IMR-90 (cell line): Measurements from ENCODE around the gene TIGAR. TPM values are rescaled to one million over a fixed set of nuclear protein-coding genes. Genes with fewer than 3 reads are reported as not detected.

Experiments
- ATAC-seq: fragments of 200-7000 bp; cut with Tn5 transposase; 2 replicates; pipeline ENCODE4 v1.9.1; 2020; ENCODE audit warnings: low read depth, mild to moderate bottlenecking, moderate library complexity
- BruUV-seq: library from RNA; stranded (reverse); fragments of 400-500 nt; replicated peaks from 2 replicates; lab custom pipeline; 2021; lab: Mats Ljungman, UMichigan
- CTCF ChIA-PET: fragments of 300-600 bp; formaldehyde crosslinking; extraction: SDS; loops from one replicate; lab custom pipeline; 2021; ENCODE audit warnings: antibody characterized with exemption; lab: Yijun Ruan, JAX
- POLR2A ChIA-PET: fragments of 300-600 bp; sonication (Branson Sonifier 250); formaldehyde crosslinking; loops from one replicate; lab custom pipeline; 2022; ENCODE audit warnings: antibody characterized with exemption; ENCODE audit not compliant: unreplicated experiment; lab: Charles Lee
- DNase-seq: peaks from one replicate; pipeline ENCODE4 v3.0.0; 2013
- H2AFZ ChIP-seq: replicated peaks from 2 replicates; pipeline ENCODE3; 2013; ENCODE audit warnings: low read length, mild to moderate bottlenecking; ENCODE audit not compliant: poor library complexity
- H2AK5ac ChIP-seq: 2 replicates; pipeline ENCODE4 v1.6.1; 2013; ENCODE audit warnings: low read depth, low read length, inconsistent platforms
- H2AK9ac ChIP-seq: replicated peaks from 2 replicates; pipeline ENCODE3; 2013; ENCODE audit warnings: mild to moderate bottlenecking, low read depth, low read length, moderate library complexity; ENCODE audit not compliant: poor library complexity
- H2BK120ac ChIP-seq: 2 replicates; pipeline ENCODE4 v1.6.1; 2013; ENCODE audit warnings: low read depth, low read length, inconsistent platforms
- H2BK15ac ChIP-seq: 3 replicates; pipeline ENCODE4 v1.6.1; 2013; ENCODE audit warnings: low read depth, low read length, inconsistent platforms
- H2BK20ac ChIP-seq: 2 replicates; pipeline ENCODE4 v1.6.1; 2013; ENCODE audit warnings: low read depth, mild to moderate bottlenecking, inconsistent platforms, low read length, moderate library complexity
- H2BK5ac ChIP-seq: 2 replicates; pipeline ENCODE4 v1.6.1; 2013; ENCODE audit warnings: mild to moderate bottlenecking, low read depth, low read length, inconsistent platforms; ENCODE audit not compliant: poor library complexity, severe bottlenecking
- H3K14ac ChIP-seq: replicated peaks from 2 replicates; pipeline ENCODE4 v1.6.1; 2013; ENCODE audit warnings: low read depth, low read length, inconsistent platforms
- H3K18ac ChIP-seq: 2 replicates; pipeline ENCODE4 v1.6.1; 2013; ENCODE audit warnings: low read depth, low read length, control low read depth
- H3K23ac ChIP-seq: 2 replicates; pipeline ENCODE4 v1.6.1; 2013; ENCODE audit warnings: low read depth, low read length, inconsistent platforms
- H3K27ac ChIP-seq: 2 replicates; pipeline ENCODE4 v1.5.1; 2013; ENCODE audit warnings: mild to moderate bottlenecking, control low read depth, low read length; ENCODE audit not compliant: insufficient read depth
- H3K27me3 ChIP-seq: 2 replicates; pipeline ENCODE4 v1.6.1; 2013; ENCODE audit warnings: low read length; ENCODE audit not compliant: control insufficient read depth, insufficient read depth
- H3K36me3 ChIP-seq: 2 replicates; pipeline ENCODE4 v1.6.1; 2013; ENCODE audit warnings: low read length, mixed read lengths; ENCODE audit not compliant: control insufficient read depth, insufficient read depth
- H3K4ac ChIP-seq: 2 replicates; pipeline ENCODE4 v1.6.1; 2013; ENCODE audit warnings: low read depth, low read length, inconsistent platforms
- H3K4me1 ChIP-seq: 2 replicates; pipeline ENCODE4 v1.6.1; 2013; ENCODE audit warnings: low read length, mixed read lengths; ENCODE audit not compliant: control insufficient read depth, insufficient read depth
- H3K4me2 ChIP-seq: 2 replicates; pipeline ENCODE4 v1.6.1; 2013; ENCODE audit warnings: low read depth, mild to moderate bottlenecking, control low read depth, low read length, moderate library complexity
- H3K4me3 ChIP-seq: 2 replicates; pipeline ENCODE4 v1.5.1; 2013; ENCODE audit warnings: low read depth, mild to moderate bottlenecking, control low read depth, low read length, moderate library complexity; ENCODE audit not compliant: insufficient read depth
- H3K56ac ChIP-seq: 2 replicates; pipeline ENCODE4 v1.6.1; 2013; ENCODE audit warnings: low read length, inconsistent platforms; ENCODE audit not compliant: insufficient read depth; ENCODE audit errors: extremely low read depth
- H3K79me1 ChIP-seq, 2 experiments: 2 replicates each; pipeline ENCODE4 v1.6.1; 2013; ENCODE audit warnings: low read length in 2 of 2, inconsistent platforms in 1 of 2, low read depth in 1 of 2
- H3K9ac ChIP-seq: 2 replicates; pipeline ENCODE4 v1.6.1; 2013; ENCODE audit warnings: low read depth, low read length, control low read depth
- H3K9me1 ChIP-seq: 2 replicates; pipeline ENCODE4 v1.6.1; 2013; ENCODE audit warnings: low read length, inconsistent platforms; ENCODE audit not compliant: insufficient read depth
- H3K9me3 ChIP-seq: 2 replicates; pipeline ENCODE4 v1.6.1; 2013; ENCODE audit warnings: low read length; ENCODE audit not compliant: control insufficient read depth, insufficient read depth
- H4K20me1 ChIP-seq: 2 replicates; pipeline ENCODE4 v1.6.1; 2013; ENCODE audit warnings: low read length, inconsistent platforms; ENCODE audit not compliant: insufficient read depth
- H4K5ac ChIP-seq: 2 replicates; pipeline ENCODE4 v1.6.1; 2013; ENCODE audit warnings: mild to moderate bottlenecking, low read depth, low read length, control low read depth
- H4K8ac ChIP-seq, 2 experiments: 2 replicates each; pipeline ENCODE4 v1.6.1; 2013; ENCODE audit warnings: low read depth in 2 of 2, low read length in 2 of 2, control low read depth in 1 of 2, inconsistent platforms in 1 of 2
- H4K91ac ChIP-seq: 2 replicates; pipeline ENCODE4 v1.6.1; 2013; ENCODE audit warnings: low read depth, low read length, inconsistent platforms; ENCODE audit not compliant: insufficient read depth
- BHLHE40 ChIP-seq: fragments of 150-350 bp; IDR thresholded peaks from 2 replicates; pipeline ENCODE4 v1.6.1; 2016; ENCODE audit warnings: mild to moderate bottlenecking, low read depth, low read length
- CEBPB ChIP-seq: IDR thresholded peaks from 2 replicates; pipeline ENCODE4 v1.6.1; 2012; ENCODE audit warnings: low read depth, low read length, improper control_type of control experiment
- CHD1 ChIP-seq: IDR thresholded peaks from 2 replicates; pipeline ENCODE4 v1.6.1; 2012; ENCODE audit warnings: low read depth, low read length, improper control_type of control experiment
- FOS ChIP-seq: fragments of 150-350 bp; IDR thresholded peaks from 2 replicates; pipeline ENCODE4 v1.6.1; 2016; ENCODE audit warnings: low read depth, low read length
- MAFK ChIP-seq: IDR thresholded peaks from 2 replicates; pipeline ENCODE4 v1.6.1; 2012; ENCODE audit warnings: low read depth, low read length, improper control_type of control experiment
- MAZ ChIP-seq: IDR thresholded peaks from 2 replicates; pipeline ENCODE4 v1.6.1; 2012; ENCODE audit warnings: low read depth, mild to moderate bottlenecking, low read length, improper control_type of control experiment, moderate library complexity, borderline replicate concordance
- MXI1 ChIP-seq: IDR thresholded peaks from 2 replicates; pipeline ENCODE4 v1.6.1; 2012; ENCODE audit warnings: low read depth, mild to moderate bottlenecking, low read length, moderate library complexity, borderline replicate concordance
- NFE2L2 ChIP-seq: fragments of 150-350 bp; IDR thresholded peaks from 2 replicates; pipeline ENCODE4 v1.6.1; 2016; ENCODE audit warnings: low read depth, mild to moderate bottlenecking, low read length
- POLR2A ChIP-seq: IDR thresholded peaks from 2 replicates; pipeline ENCODE4 v1.6.1; 2012; ENCODE audit warnings: mild to moderate bottlenecking, low read depth, low read length
- RAD21 ChIP-seq: IDR thresholded peaks from 2 replicates; pipeline ENCODE4 v1.6.1; 2012; ENCODE audit warnings: low read length, improper control_type of control experiment
- RCOR1 ChIP-seq: IDR thresholded peaks from 2 replicates; pipeline ENCODE4 v1.6.1; 2012; ENCODE audit warnings: mild to moderate bottlenecking, low read length, improper control_type of control experiment; ENCODE audit not compliant: insufficient replicate concordance
- RFX5 ChIP-seq: IDR thresholded peaks from 2 replicates; pipeline ENCODE4 v1.8.0; 2012; ENCODE audit warnings: low read depth, mild to moderate bottlenecking, low read length, moderate library complexity
- SMC3 ChIP-seq: fragments of 150-350 bp; IDR thresholded peaks from 2 replicates; pipeline ENCODE4 v1.6.1; 2016; ENCODE audit warnings: low read depth, mild to moderate bottlenecking, antibody characterized with exemption, low read length, moderate library complexity
- WGBS, 2 experiments: methylation state at CpG; one replicate each; pipeline versions ENCODE4 v1.1.5 to v1.1.7; 2013; ENCODE audit warnings: missing lambda C conversion rate in 2 of 2; ENCODE audit not compliant: insufficient read length in 1 of 2; ENCODE audit errors: extremely low coverage in 2 of 2; 5-methylcytosine and 5-hydroxymethylcytosine counted together
- dilution Hi-C: fragments of 300-500 bp; cut with HindIII; formaldehyde crosslinking; loops from one replicate; pipeline ENCODE4 v1.14.3; 2018; ENCODE audit warnings: low sequenced_read_pairs; ENCODE audit not compliant: unreplicated experiment
- in situ Hi-C: fragments of 300-500 bp; cut with MboI; formaldehyde crosslinking; loops from 3 replicates; pipeline ENCODE4 v1.14.3; 2019; ENCODE audit warnings: low sequenced_read_pairs, inconsistent platforms, mixed read lengths
- intact Hi-C: fragments of 100-400 bp; cut with micrococcal nuclease; formaldehyde crosslinking; loops from 2 replicates; pipeline ENCODE4 v1.10.0; 2022
- polyA plus RNA-seq, 3 experiments: library from polyadenylated mRNA; depleted of rRNA; stranded (reverse); fragments of >200 nt; gene quantifications; 2 replicates each; pipeline ENCODE4 v1.2.3, GENCODE V29; 2012; ENCODE audit warnings: low replicate concordance in 1 of 3
- total RNA-seq: library from RNA; depleted of rRNA; stranded (reverse); fragments of >200 nt; gene quantifications from 2 replicates; pipeline ENCODE4 v1.2.3, GENCODE V29; 2012
- TF ChIP-seq, protein P1 (sequence below): conservative IDR thresholded peaks from 2 replicates; pipeline ENCODE4 v1.5.1; 2012; ENCODE audit warnings: mild to moderate bottlenecking, low read depth, low read length, improper control_type of control experiment
- TF ChIP-seq, protein P2 (sequence below): fragments of 150-350 bp; IDR thresholded peaks from 2 replicates; pipeline ENCODE4 v1.6.1; 2016; ENCODE audit warnings: low read depth, mild to moderate bottlenecking, low read length, moderate library complexity, borderline replicate concordance

TIGAR gene
- total and polyA plus RNA-seq, 2 of the 4 experiments (the other 2 are of a cell fraction): 7.3 to 13.7 TPM

GRCh38 chr12:4276524-4277204 is 44.3 kb upstream of the TIGAR start:
- no peaks in the 10 kb centered on the region; the same call in 1 of the 2 replicates for H3K9me3 ChIP-seq
- ChIA-PET POLR2A (no interaction called here), CTCF (interaction anchor here (0.5 to 3.1 kb wide), 28 partner anchors 8 to 403 kb away, joined by 3 to 37 read pairs (median 5); no protein-coding TSS in a partner anchor)
- no peak overlapping the region for H4K91ac ChIP-seq
- no peaks in the 10 kb centered on the region for H3K9me1 ChIP-seq
- H3K36me3 ChIP-seq: no peaks in the 10 kb centered on the region; the same call in 1 of the 2 replicates
- in situ Hi-C loops (loop anchor here (5.0 kb wide), 2 partner anchors 169 to 389 kb away; no protein-coding TSS in a partner anchor), dilution Hi-C loops (no loop called here), intact Hi-C loops (loop anchor here (1.0 to 5.0 kb wide), 6 partner anchors 169 to 976 kb away; no protein-coding TSS in a partner anchor)
- H3K23ac ChIP-seq: no peak overlapping the region
- H4K20me1 ChIP-seq: no peaks in the 10 kb centered on the region
- ATAC-seq: peak; percentile 77
- H2BK5ac ChIP-seq: no peak overlapping the region
- no peak overlapping the region for H3K4me3 ChIP-seq
- BruUV-seq: no TSS peak
- H3K4ac ChIP-seq: no peak overlapping the region
- DNase-seq: peak; percentile 82
- H3K9ac ChIP-seq: no peak overlapping the region
- peaks cover 47% of the 10 kb centered on the region for H3K27me3 ChIP-seq
- no peak overlapping the region for H3K56ac ChIP-seq
- H2BK20ac ChIP-seq: no peak overlapping the region
- no peak overlapping the region for H3K14ac ChIP-seq
- WGBS, 2 experiments: 0% methylated on average over 3 of the region's 10 CpGs; no CpG with 5 or more reads in 1 of the 2 experiments
- no peak overlapping the region; the same call in 1 of the 2 replicates for H3K4me2 ChIP-seq
- H2AK9ac ChIP-seq: no peak overlapping the region
- no peak overlapping the region for H2BK120ac ChIP-seq
- no peak overlapping the region for H2BK15ac ChIP-seq
- H4K5ac ChIP-seq: no peak overlapping the region
- H3K4me1 ChIP-seq: peaks cover 3% of the 10 kb centered on the region; the same call in 1 of the 2 replicates
- H3K27ac ChIP-seq: no peak overlapping the region
- no peak overlapping the region for H4K8ac ChIP-seq
- no peaks in the 10 kb centered on the region for H3K79me1 ChIP-seq
- no peak overlapping the region for H2AFZ ChIP-seq
- no peak overlapping the region for H3K18ac ChIP-seq
- H2AK5ac ChIP-seq: no peak overlapping the region
- TF ChIP-seq RCOR1 (no peak), MXI1 (no peak), CHD1 (no peak), RFX5 (no peak), SMC3 (peak; percentile 82), CEBPB (no peak), MAZ (peak; percentile 82), POLR2A (no peak), NFE2L2 (no peak), BHLHE40 (no peak), FOS (0 out of 2 replicates have a peak, but pooled peaks have one; percentile 19), RAD21 (peak; percentile 95), MAFK (no peak)
- TF ChIP-seq, protein P1, sequence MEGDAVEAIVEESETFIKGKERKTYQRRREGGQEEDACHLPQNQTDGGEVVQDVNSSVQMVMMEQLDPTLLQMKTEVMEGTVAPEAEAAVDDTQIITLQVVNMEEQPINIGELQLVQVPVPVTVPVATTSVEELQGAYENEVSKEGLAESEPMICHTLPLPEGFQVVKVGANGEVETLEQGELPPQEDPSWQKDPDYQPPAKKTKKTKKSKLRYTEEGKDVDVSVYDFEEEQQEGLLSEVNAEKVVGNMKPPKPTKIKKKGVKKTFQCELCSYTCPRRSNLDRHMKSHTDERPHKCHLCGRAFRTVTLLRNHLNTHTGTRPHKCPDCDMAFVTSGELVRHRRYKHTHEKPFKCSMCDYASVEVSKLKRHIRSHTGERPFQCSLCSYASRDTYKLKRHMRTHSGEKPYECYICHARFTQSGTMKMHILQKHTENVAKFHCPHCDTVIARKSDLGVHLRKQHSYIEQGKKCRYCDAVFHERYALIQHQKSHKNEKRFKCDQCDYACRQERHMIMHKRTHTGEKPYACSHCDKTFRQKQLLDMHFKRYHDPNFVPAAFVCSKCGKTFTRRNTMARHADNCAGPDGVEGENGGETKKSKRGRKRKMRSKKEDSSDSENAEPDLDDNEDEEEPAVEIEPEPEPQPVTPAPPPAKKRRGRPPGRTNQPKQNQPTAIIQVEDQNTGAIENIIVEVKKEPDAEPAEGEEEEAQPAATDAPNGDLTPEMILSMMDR: peak; percentile 97
- TF ChIP-seq, protein P2, sequence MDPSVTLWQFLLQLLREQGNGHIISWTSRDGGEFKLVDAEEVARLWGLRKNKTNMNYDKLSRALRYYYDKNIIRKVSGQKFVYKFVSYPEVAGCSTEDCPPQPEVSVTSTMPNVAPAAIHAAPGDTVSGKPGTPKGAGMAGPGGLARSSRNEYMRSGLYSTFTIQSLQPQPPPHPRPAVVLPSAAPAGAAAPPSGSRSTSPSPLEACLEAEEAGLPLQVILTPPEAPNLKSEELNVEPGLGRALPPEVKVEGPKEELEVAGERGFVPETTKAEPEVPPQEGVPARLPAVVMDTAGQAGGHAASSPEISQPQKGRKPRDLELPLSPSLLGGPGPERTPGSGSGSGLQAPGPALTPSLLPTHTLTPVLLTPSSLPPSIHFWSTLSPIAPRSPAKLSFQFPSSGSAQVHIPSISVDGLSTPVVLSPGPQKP: no peak
